ENCODE measurements around the gene TMEM253.

DNA sequence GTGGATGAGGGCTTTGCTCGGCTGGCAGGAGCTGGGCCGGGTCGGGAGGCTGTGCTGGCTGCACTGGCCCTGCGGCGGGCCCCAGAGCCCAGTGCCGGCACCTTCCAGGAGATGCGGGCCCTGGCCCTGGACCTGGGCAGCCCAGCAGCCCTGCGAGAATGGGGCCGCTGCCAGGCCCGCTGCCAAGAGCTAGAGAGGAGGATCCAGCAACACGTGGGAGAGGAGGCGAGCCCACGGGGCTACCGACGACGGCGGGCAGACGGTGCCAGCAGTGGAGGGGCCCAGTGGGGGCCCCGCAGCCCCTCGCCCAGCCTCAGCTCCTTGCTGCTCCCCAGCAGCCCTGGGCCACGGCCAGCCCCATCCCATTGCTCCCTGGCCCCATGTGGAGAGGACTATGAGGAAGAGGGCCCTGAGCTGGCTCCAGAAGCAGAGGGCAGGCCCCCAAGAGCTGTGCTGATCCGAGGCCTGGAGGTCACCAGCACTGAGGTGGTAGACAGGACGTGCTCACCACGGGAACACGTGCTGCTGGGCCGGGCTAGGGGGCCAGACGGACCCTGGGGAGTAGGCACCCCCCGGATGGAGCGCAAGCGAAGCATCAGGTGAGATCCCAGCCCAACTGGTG is 19.2 kb upstream of the TMEM253 start:
- peak in 1 of 3 donors; percentile 45 for TF ChIP-seq POLR2AphosphoS5 (IDR thresholded peaks at IDR 0.05)
- TF ChIP-seq, protein P1, sequence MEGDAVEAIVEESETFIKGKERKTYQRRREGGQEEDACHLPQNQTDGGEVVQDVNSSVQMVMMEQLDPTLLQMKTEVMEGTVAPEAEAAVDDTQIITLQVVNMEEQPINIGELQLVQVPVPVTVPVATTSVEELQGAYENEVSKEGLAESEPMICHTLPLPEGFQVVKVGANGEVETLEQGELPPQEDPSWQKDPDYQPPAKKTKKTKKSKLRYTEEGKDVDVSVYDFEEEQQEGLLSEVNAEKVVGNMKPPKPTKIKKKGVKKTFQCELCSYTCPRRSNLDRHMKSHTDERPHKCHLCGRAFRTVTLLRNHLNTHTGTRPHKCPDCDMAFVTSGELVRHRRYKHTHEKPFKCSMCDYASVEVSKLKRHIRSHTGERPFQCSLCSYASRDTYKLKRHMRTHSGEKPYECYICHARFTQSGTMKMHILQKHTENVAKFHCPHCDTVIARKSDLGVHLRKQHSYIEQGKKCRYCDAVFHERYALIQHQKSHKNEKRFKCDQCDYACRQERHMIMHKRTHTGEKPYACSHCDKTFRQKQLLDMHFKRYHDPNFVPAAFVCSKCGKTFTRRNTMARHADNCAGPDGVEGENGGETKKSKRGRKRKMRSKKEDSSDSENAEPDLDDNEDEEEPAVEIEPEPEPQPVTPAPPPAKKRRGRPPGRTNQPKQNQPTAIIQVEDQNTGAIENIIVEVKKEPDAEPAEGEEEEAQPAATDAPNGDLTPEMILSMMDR (IDR thresholded peaks at IDR 0.05 in 8 of 11, conservative IDR thresholded peaks at IDR 0.05 in 3 of 11) = no peak

All from spleen (tissue), 7 donors.